WTC11 (cell line): ENCODE measurements around the gene SYTL2. TPM values are rescaled to one million over a fixed set of nuclear protein-coding genes. Genes with fewer than 3 reads are reported as not detected.

Experiments
- ATAC-seq: fragments of 200-7000 bp; cut with Tn5 transposase; 2 replicates; pipeline ENCODE4 v1.10.0; 2021; ENCODE audit warnings: mild to moderate bottlenecking, moderate library complexity
- CTCF ChIA-PET: fragments of 300-600 bp; sonication (Branson Sonifier 250); formaldehyde crosslinking; loops from one replicate; lab custom pipeline; 2021; ENCODE audit warnings: antibody characterized with exemption; lab: Charles Lee
- POLR2A ChIA-PET: fragments of 350-600 bp; sonication (Branson Sonifier 250); formaldehyde crosslinking; loops from one replicate; lab custom pipeline; 2021; ENCODE audit warnings: antibody characterized with exemption; lab: Charles Lee
- DNase-seq: peaks from one replicate; pipeline ENCODE4 v3.0.0; 2021; ENCODE audit warnings: low spot score
- H3K27ac Mint-ChIP-seq: 2 replicates; pipeline ENCODE4 v1.8.0; 2021; ENCODE audit warnings: mixed read lengths
- H3K27me3 Mint-ChIP-seq: 2 replicates; pipeline ENCODE4 v1.8.0; 2021; ENCODE audit warnings: low read depth, mild to moderate bottlenecking, moderate library complexity, mixed read lengths
- H3K36me3 Mint-ChIP-seq: 2 replicates; pipeline ENCODE4 v1.8.0; 2021; ENCODE audit warnings: mixed read lengths
- H3K4me1 Mint-ChIP-seq: 2 replicates; pipeline ENCODE4 v1.8.0; 2022; ENCODE audit warnings: mixed read lengths
- H3K4me3 Mint-ChIP-seq: 2 replicates; pipeline ENCODE4 v1.8.0; 2021; ENCODE audit warnings: mild to moderate bottlenecking, moderate library complexity, mixed read lengths
- H3K9me3 Mint-ChIP-seq: 2 replicates; pipeline ENCODE4 v1.8.0; 2021; ENCODE audit warnings: mixed read lengths
- ATF2 ChIP-seq: sonication (generic); formaldehyde crosslinking; IDR thresholded peaks from 2 replicates; pipeline ENCODE4 v1.8.1; 2022; ENCODE audit warnings: low read depth, missing genetic modification reagents, borderline replicate concordance
- FOXK1 ChIP-seq: sonication (generic); formaldehyde crosslinking; IDR thresholded peaks from 2 replicates; pipeline ENCODE4 v1.8.0; 2022; ENCODE audit warnings: mild to moderate bottlenecking, moderate library complexity, missing genetic modification reagents
- GTF2I ChIP-seq: fragments of 250-450 bp; sonication (Bioruptor Pico); conservative IDR thresholded peaks from 2 replicates; pipeline ENCODE4 v1.4.0; 2021; ENCODE audit warnings: mild to moderate bottlenecking
- HMGA2 ChIP-seq: fragments of 250-450 bp; sonication (Bioruptor Pico); IDR thresholded peaks from 2 replicates; pipeline ENCODE4 v1.4.0; 2021; ENCODE audit warnings: mild to moderate bottlenecking, moderate library complexity
- IRF2 ChIP-seq: sonication (generic); formaldehyde crosslinking; IDR thresholded peaks from 2 replicates; pipeline ENCODE4 v1.8.0; 2022; ENCODE audit warnings: low read depth, missing genetic modification reagents, borderline replicate concordance
- MLX ChIP-seq: sonication (generic); formaldehyde crosslinking; IDR thresholded peaks from 2 replicates; pipeline ENCODE4 v1.8.1; 2023; ENCODE audit warnings: mild to moderate bottlenecking, missing genetic modification reagents, moderate library complexity
- MXD4 ChIP-seq: fragments of 250-450 bp; sonication (Bioruptor Pico); IDR thresholded peaks from 2 replicates; pipeline ENCODE4 v1.8.0; 2021; ENCODE audit warnings: mild to moderate bottlenecking, moderate library complexity, borderline replicate concordance
- SMAD4 ChIP-seq: sonication (generic); formaldehyde crosslinking; IDR thresholded peaks from 2 replicates; pipeline ENCODE4 v1.8.0; 2022; ENCODE audit warnings: mild to moderate bottlenecking, missing genetic modification reagents
- STAT6 ChIP-seq: sonication (generic); formaldehyde crosslinking; conservative IDR thresholded peaks from 2 replicates; pipeline ENCODE4 v1.8.1; 2023; ENCODE audit warnings: mild to moderate bottlenecking, low read depth, missing genetic modification reagents, moderate library complexity
- USF1 ChIP-seq: sonication (generic); formaldehyde crosslinking; IDR thresholded peaks from 2 replicates; pipeline ENCODE4 v1.8.0; 2022; ENCODE audit warnings: mild to moderate bottlenecking, missing genetic modification reagents
- ZBTB43 ChIP-seq: sonication (generic); formaldehyde crosslinking; IDR thresholded peaks from 2 replicates; pipeline ENCODE4 v1.8.1; 2023; ENCODE audit warnings: mild to moderate bottlenecking, missing genetic modification reagents
- ZNF121 ChIP-seq: sonication (generic); formaldehyde crosslinking; IDR thresholded peaks from 2 replicates; pipeline ENCODE4 v1.8.0; 2023; ENCODE audit warnings: missing genetic modification reagents
- ZNF232 ChIP-seq: sonication (generic); formaldehyde crosslinking; IDR thresholded peaks from 2 replicates; pipeline ENCODE4 v1.8.0; 2022; ENCODE audit warnings: mild to moderate bottlenecking, missing genetic modification reagents
- ZNF281 ChIP-seq: sonication (generic); formaldehyde crosslinking; IDR thresholded peaks from 2 replicates; pipeline ENCODE4 v1.8.0; 2023; ENCODE audit warnings: mild to moderate bottlenecking, missing genetic modification reagents
- ZNF671 ChIP-seq: fragments of 250-450 bp; sonication (Bioruptor Pico); IDR thresholded peaks from 2 replicates; pipeline ENCODE4 v1.8.0; 2021; ENCODE audit warnings: mild to moderate bottlenecking
- ZSCAN18 ChIP-seq: fragments of 250-450 bp; sonication (Bioruptor Pico); IDR thresholded peaks from 2 replicates; pipeline ENCODE4 v2.1.2; 2022; ENCODE audit warnings: mild to moderate bottlenecking, moderate library complexity
- total RNA-seq: library from RNA; stranded (reverse); gene quantifications from 3 replicates; pipeline ENCODE4 v1.2.3, GENCODE V29; 2021

The SYTL2 gene
- total RNA-seq, 1 experiment from 2014 or later, result 7.1 TPM

GRCh38 chr11:85652786-85653447 is 158.0 kb downstream of the SYTL2 start:
- POLR2A ChIA-PET, result no interaction called here
- CTCF ChIA-PET, result no interaction called here
- DNase-seq, result no peak
- Mint-ChIP-seq H3K4me3 (no peak overlapping the region), H3K9me3 (no peaks in the 10 kb centered on the region), H3K27me3 (no peaks in the 10 kb centered on the region), H3K4me1 (peaks cover 21% of the 10 kb centered on the region), H3K27ac (no peak overlapping the region), H3K36me3 (peaks cover 19% of the 10 kb centered on the region)
- no peak for ATAC-seq
- TF ChIP-seq ZSCAN18 (CRISPR knock-in tag) (no peak), HMGA2 (CRISPR knock-in tag) (no peak), MLX (CRISPR knock-in tag) (no peak), GTF2I (CRISPR knock-in tag) (no peak), SMAD4 (CRISPR knock-in tag) (no peak), FOXK1 (CRISPR knock-in tag) (no peak), ATF2 (CRISPR knock-in tag) (no peak), IRF2 (CRISPR knock-in tag) (no peak), ZBTB43 (CRISPR knock-in tag) (no peak), STAT6 (CRISPR knock-in tag) (no peak), ZNF281 (CRISPR knock-in tag) (no peak), USF1 (no peak), MXD4 (CRISPR knock-in tag) (no peak), ZNF232 (CRISPR knock-in tag) (no peak), ZNF121 (no peak), ZNF671 (no peak)
